WTC11 (cell line): ENCODE measurements around the gene MOV10. TPM values are rescaled to one million over a fixed set of nuclear protein-coding genes. Genes with fewer than 3 reads are reported as not detected.

Experiments
- ATAC-seq: fragments of 200-7000 bp; cut with Tn5 transposase; 2 replicates; pipeline ENCODE4 v1.10.0; 2021; ENCODE audit warnings: mild to moderate bottlenecking, moderate library complexity
- CTCF ChIA-PET: fragments of 300-600 bp; sonication (Branson Sonifier 250); formaldehyde crosslinking; loops from one replicate; lab custom pipeline; 2021; ENCODE audit warnings: antibody characterized with exemption; lab: Charles Lee
- POLR2A ChIA-PET: fragments of 350-600 bp; sonication (Branson Sonifier 250); formaldehyde crosslinking; loops from one replicate; lab custom pipeline; 2021; ENCODE audit warnings: antibody characterized with exemption; lab: Charles Lee
- DNase-seq: peaks from one replicate; pipeline ENCODE4 v3.0.0; 2021; ENCODE audit warnings: low spot score
- H3K27ac Mint-ChIP-seq: 2 replicates; pipeline ENCODE4 v1.8.0; 2021; ENCODE audit warnings: mixed read lengths
- H3K27me3 Mint-ChIP-seq: 2 replicates; pipeline ENCODE4 v1.8.0; 2021; ENCODE audit warnings: low read depth, mild to moderate bottlenecking, moderate library complexity, mixed read lengths
- H3K36me3 Mint-ChIP-seq: 2 replicates; pipeline ENCODE4 v1.8.0; 2021; ENCODE audit warnings: mixed read lengths
- H3K4me1 Mint-ChIP-seq: 2 replicates; pipeline ENCODE4 v1.8.0; 2022; ENCODE audit warnings: mixed read lengths
- H3K4me3 Mint-ChIP-seq: 2 replicates; pipeline ENCODE4 v1.8.0; 2021; ENCODE audit warnings: mild to moderate bottlenecking, moderate library complexity, mixed read lengths
- H3K9me3 Mint-ChIP-seq: 2 replicates; pipeline ENCODE4 v1.8.0; 2021; ENCODE audit warnings: mixed read lengths
- FOXJ3 ChIP-seq: sonication (generic); formaldehyde crosslinking; IDR thresholded peaks from 2 replicates; pipeline ENCODE4 v1.9.0; 2021; ENCODE audit warnings: missing genetic modification reagents, mild to moderate bottlenecking, borderline replicate concordance
- FOXP1 ChIP-seq: sonication (generic); formaldehyde crosslinking; IDR thresholded peaks from 2 replicates; pipeline ENCODE4 v1.8.0; 2022; ENCODE audit warnings: missing genetic modification reagents, mild to moderate bottlenecking, moderate library complexity, borderline replicate concordance
- GABPB1 ChIP-seq: sonication (generic); formaldehyde crosslinking; IDR thresholded peaks from 2 replicates; pipeline ENCODE4 v1.8.1; 2023; ENCODE audit warnings: mild to moderate bottlenecking, missing genetic modification reagents
- GRHL2 ChIP-seq: fragments of 250-450 bp; sonication (Bioruptor Pico); IDR thresholded peaks from 2 replicates; pipeline ENCODE4 v1.8.0; 2022; ENCODE audit warnings: mild to moderate bottlenecking, moderate library complexity; ENCODE audit not compliant: insufficient replicate concordance, severe bottlenecking
- HMGA2 ChIP-seq: fragments of 250-450 bp; sonication (Bioruptor Pico); IDR thresholded peaks from 2 replicates; pipeline ENCODE4 v1.4.0; 2021; ENCODE audit warnings: mild to moderate bottlenecking, moderate library complexity
- JUN ChIP-seq: sonication (generic); formaldehyde crosslinking; IDR thresholded peaks from 2 replicates; pipeline ENCODE4 v1.8.0; 2023; ENCODE audit warnings: mild to moderate bottlenecking, missing genetic modification reagents
- KAT7 ChIP-seq: sonication (generic); formaldehyde crosslinking; IDR thresholded peaks from 2 replicates; pipeline ENCODE4 v1.8.1; 2023; ENCODE audit warnings: missing genetic modification reagents, mild to moderate bottlenecking, borderline replicate concordance
- MYBL2 ChIP-seq: sonication (generic); formaldehyde crosslinking; IDR thresholded peaks from 2 replicates; pipeline ENCODE4 v1.8.1; 2023; ENCODE audit warnings: mild to moderate bottlenecking, moderate library complexity, missing genetic modification reagents
- OVOL2 ChIP-seq: fragments of 250-450 bp; sonication (Bioruptor Pico); IDR thresholded peaks from 2 replicates; pipeline ENCODE4 v1.9.0; 2021; ENCODE audit warnings: mild to moderate bottlenecking, borderline replicate concordance
- PRRX2 ChIP-seq: fragments of 250-450 bp; sonication (Bioruptor Pico); IDR thresholded peaks from 2 replicates; pipeline ENCODE4 v1.8.0; 2021; ENCODE audit warnings: mild to moderate bottlenecking
- ZNF138 ChIP-seq: sonication (generic); formaldehyde crosslinking; conservative IDR thresholded peaks from 2 replicates; pipeline ENCODE4 v1.8.1; 2022; ENCODE audit warnings: mild to moderate bottlenecking, moderate library complexity, missing genetic modification reagents
- ZNF263 ChIP-seq: sonication (generic); formaldehyde crosslinking; IDR thresholded peaks from 2 replicates; pipeline ENCODE4 v1.8.1; 2022; ENCODE audit warnings: low read depth, mild to moderate bottlenecking, moderate library complexity, missing genetic modification reagents
- ZNF416 ChIP-seq: fragments of 250-450 bp; sonication (Bioruptor Pico); IDR thresholded peaks from 2 replicates; pipeline ENCODE4 v1.9.0; 2021; ENCODE audit warnings: mild to moderate bottlenecking, inconsistent platforms
- total RNA-seq: library from RNA; stranded (reverse); gene quantifications from 3 replicates; pipeline ENCODE4 v1.2.3, GENCODE V29; 2021
- TF ChIP-seq, protein P1 (sequence below): sonication (generic); formaldehyde crosslinking; conservative IDR thresholded peaks from 2 replicates; pipeline ENCODE4 v1.8.1; 2023; ENCODE audit warnings: mild to moderate bottlenecking, low read depth, missing genetic modification reagents, moderate library complexity
- TF ChIP-seq, protein P2 (sequence below): sonication (generic); formaldehyde crosslinking; IDR thresholded peaks from 2 replicates; pipeline ENCODE4 v1.8.1; 2022; ENCODE audit warnings: mild to moderate bottlenecking, moderate library complexity, missing genetic modification reagents
- TF ChIP-seq, protein P3 (sequence below): sonication (generic); formaldehyde crosslinking; IDR thresholded peaks from 2 replicates; pipeline ENCODE4 v1.8.1; 2023; ENCODE audit warnings: mild to moderate bottlenecking, missing genetic modification reagents
- TF ChIP-seq, protein P4 (sequence below): sonication (generic); formaldehyde crosslinking; IDR thresholded peaks from 2 replicates; pipeline ENCODE4 v1.8.1; 2022; ENCODE audit warnings: low read depth, missing genetic modification reagents, borderline replicate concordance
- TF ChIP-seq, protein P5 (sequence below): sonication (generic); formaldehyde crosslinking; IDR thresholded peaks from 2 replicates; pipeline ENCODE4 v1.8.1; 2022; ENCODE audit warnings: low read depth, mild to moderate bottlenecking, moderate library complexity, missing genetic modification reagents, borderline replicate concordance
- TF ChIP-seq, protein P6 (sequence below): sonication (generic); formaldehyde crosslinking; IDR thresholded peaks from 2 replicates; pipeline ENCODE4 v1.8.0; 2022; ENCODE audit warnings: mild to moderate bottlenecking, missing genetic modification reagents
- TF ChIP-seq, protein P7 (sequence below): sonication (generic); formaldehyde crosslinking; IDR thresholded peaks from 2 replicates; pipeline ENCODE4 v1.8.0; 2022; ENCODE audit warnings: mild to moderate bottlenecking, missing genetic modification reagents

The MOV10 gene
- total RNA-seq, 1 experiment from 2014 or later, result 80.7 TPM

DNA sequence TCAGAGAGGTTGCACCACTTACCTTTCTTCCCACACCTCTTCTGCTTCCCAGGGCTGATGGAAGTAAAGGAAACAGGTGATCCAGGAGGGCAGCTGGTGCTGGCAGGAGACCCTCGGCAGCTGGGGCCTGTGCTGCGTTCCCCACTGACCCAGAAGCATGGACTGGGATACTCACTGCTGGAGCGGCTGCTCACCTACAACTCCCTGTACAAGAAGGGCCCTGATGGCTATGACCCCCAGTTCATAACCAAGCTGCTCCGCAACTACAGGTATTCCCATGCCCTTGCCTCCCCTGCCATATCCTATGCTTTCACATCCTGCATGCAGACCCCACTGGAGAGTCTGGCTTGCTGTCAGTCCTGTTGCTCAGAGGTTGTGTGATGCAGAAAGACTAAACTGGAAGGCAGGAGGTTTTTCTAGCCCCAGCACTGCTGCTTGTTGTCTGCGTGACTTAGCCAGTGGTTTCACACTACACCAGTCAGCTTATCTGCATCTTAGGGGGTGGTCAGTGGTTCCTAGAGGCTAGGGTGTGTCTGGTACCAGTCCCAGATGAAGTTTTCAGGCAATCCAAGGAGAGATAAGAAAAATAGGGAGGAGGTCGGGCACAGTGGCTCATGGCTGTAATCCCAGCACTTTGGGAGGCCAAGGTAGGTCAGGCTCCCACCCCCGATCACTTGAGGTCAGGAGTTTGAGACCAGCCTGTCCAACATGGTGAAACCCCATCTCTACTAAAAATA, 22.3 kb downstream of the MOV10 start (continued):
- TF ChIP-seq, protein P1, sequence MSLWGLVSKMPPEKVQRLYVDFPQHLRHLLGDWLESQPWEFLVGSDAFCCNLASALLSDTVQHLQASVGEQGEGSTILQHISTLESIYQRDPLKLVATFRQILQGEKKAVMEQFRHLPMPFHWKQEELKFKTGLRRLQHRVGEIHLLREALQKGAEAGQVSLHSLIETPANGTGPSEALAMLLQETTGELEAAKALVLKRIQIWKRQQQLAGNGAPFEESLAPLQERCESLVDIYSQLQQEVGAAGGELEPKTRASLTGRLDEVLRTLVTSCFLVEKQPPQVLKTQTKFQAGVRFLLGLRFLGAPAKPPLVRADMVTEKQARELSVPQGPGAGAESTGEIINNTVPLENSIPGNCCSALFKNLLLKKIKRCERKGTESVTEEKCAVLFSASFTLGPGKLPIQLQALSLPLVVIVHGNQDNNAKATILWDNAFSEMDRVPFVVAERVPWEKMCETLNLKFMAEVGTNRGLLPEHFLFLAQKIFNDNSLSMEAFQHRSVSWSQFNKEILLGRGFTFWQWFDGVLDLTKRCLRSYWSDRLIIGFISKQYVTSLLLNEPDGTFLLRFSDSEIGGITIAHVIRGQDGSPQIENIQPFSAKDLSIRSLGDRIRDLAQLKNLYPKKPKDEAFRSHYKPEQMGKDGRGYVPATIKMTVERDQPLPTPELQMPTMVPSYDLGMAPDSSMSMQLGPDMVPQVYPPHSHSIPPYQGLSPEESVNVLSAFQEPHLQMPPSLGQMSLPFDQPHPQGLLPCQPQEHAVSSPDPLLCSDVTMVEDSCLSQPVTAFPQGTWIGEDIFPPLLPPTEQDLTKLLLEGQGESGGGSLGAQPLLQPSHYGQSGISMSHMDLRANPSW (CRISPR knock-in tag), result no peak
- TF ChIP-seq, protein P2, sequence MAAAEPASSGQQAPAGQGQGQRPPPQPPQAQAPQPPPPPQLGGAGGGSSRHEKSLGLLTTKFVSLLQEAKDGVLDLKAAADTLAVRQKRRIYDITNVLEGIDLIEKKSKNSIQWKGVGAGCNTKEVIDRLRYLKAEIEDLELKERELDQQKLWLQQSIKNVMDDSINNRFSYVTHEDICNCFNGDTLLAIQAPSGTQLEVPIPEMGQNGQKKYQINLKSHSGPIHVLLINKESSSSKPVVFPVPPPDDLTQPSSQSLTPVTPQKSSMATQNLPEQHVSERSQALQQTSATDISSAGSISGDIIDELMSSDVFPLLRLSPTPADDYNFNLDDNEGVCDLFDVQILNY (CRISPR knock-in tag), result no peak
- TF ChIP-seq HMGA2 (CRISPR knock-in tag) (no peak), GRHL2 (no peak), PRRX2 (CRISPR knock-in tag) (no peak), FOXJ3 (CRISPR knock-in tag) (no peak), ZNF138 (CRISPR knock-in tag) (no peak), ZNF263 (no peak), FOXP1 (CRISPR knock-in tag) (no peak), ZNF416 (CRISPR knock-in tag) (no peak), JUN (CRISPR knock-in tag) (no peak)

DNA sequence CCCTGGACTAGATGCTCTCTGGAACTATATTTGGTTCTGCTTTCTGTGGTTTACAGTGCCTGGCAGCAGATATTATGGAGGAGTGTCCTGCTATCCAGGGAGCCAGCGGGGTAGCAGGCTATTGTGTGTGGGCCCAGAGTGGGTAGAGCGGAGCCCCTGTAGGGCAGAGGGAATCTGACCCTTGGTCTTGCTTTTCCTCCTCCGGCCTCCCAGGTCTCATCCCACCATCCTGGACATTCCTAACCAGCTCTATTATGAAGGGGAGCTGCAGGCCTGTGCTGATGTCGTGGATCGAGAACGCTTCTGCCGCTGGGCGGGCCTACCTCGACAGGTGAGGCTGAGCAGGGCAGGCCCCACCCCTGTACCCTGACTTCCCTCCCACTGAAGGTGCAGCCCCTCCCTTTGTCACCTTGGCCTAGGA, 23.3 kb downstream of the MOV10 start:
- ChIA-PET POLR2A (interaction anchor here (1.0 kb wide), 1 partner anchor 302 kb away, joined by 3 read pairs; the partner anchor contains the start of gene CTTNBP2NL), CTCF (interaction anchor here (0.6 to 2.7 kb wide), 5 partner anchors 9 to 307 kb away, joined by 3 to 16 read pairs (median 4); partner anchors contain the start of gene MOV10)
- Mint-ChIP-seq H3K4me1 (peaks cover 52% of the 10 kb centered on the region), H3K9me3 (no peaks in the 10 kb centered on the region), H3K36me3 (peaks cover 59% of the 10 kb centered on the region), H3K4me3 (no peak overlapping the region), H3K27me3 (peaks cover 22% of the 10 kb centered on the region), H3K27ac (no peak overlapping the region)
- ATAC-seq (peak; percentile 6), DNase-seq (no peak)
- no peak for TF ChIP-seq OVOL2
- no peak for TF ChIP-seq GABPB1 (CRISPR knock-in tag)
- TF ChIP-seq, protein P3, sequence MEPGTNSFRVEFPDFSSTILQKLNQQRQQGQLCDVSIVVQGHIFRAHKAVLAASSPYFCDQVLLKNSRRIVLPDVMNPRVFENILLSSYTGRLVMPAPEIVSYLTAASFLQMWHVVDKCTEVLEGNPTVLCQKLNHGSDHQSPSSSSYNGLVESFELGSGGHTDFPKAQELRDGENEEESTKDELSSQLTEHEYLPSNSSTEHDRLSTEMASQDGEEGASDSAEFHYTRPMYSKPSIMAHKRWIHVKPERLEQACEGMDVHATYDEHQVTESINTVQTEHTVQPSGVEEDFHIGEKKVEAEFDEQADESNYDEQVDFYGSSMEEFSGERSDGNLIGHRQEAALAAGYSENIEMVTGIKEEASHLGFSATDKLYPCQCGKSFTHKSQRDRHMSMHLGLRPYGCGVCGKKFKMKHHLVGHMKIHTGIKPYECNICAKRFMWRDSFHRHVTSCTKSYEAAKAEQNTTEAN (CRISPR knock-in tag), result no peak
- no peak for TF ChIP-seq HMGA2 (CRISPR knock-in tag)
- TF ChIP-seq, protein P4, sequence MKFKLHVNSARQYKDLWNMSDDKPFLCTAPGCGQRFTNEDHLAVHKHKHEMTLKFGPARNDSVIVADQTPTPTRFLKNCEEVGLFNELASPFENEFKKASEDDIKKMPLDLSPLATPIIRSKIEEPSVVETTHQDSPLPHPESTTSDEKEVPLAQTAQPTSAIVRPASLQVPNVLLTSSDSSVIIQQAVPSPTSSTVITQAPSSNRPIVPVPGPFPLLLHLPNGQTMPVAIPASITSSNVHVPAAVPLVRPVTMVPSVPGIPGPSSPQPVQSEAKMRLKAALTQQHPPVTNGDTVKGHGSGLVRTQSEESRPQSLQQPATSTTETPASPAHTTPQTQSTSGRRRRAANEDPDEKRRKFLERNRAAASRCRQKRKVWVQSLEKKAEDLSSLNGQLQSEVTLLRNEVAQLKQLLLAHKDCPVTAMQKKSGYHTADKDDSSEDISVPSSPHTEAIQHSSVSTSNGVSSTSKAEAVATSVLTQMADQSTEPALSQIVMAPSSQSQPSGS (CRISPR knock-in tag), result no peak
- TF ChIP-seq, protein P5, sequence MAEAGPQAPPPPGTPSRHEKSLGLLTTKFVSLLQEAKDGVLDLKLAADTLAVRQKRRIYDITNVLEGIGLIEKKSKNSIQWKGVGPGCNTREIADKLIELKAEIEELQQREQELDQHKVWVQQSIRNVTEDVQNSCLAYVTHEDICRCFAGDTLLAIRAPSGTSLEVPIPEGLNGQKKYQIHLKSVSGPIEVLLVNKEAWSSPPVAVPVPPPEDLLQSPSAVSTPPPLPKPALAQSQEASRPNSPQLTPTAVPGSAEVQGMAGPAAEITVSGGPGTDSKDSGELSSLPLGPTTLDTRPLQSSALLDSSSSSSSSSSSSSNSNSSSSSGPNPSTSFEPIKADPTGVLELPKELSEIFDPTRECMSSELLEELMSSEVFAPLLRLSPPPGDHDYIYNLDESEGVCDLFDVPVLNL (CRISPR knock-in tag), result no peak
- TF ChIP-seq, protein P6, sequence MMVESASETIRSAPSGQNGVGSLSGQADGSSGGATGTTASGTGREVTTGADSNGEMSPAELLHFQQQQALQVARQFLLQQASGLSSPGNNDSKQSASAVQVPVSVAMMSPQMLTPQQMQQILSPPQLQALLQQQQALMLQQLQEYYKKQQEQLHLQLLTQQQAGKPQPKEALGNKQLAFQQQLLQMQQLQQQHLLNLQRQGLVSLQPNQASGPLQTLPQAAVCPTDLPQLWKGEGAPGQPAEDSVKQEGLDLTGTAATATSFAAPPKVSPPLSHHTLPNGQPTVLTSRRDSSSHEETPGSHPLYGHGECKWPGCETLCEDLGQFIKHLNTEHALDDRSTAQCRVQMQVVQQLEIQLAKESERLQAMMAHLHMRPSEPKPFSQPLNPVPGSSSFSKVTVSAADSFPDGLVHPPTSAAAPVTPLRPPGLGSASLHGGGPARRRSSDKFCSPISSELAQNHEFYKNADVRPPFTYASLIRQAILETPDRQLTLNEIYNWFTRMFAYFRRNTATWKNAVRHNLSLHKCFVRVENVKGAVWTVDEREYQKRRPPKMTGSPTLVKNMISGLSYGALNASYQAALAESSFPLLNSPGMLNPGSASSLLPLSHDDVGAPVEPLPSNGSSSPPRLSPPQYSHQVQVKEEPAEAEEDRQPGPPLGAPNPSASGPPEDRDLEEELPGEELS (CRISPR knock-in tag), result no peak
- TF ChIP-seq MYBL2 (CRISPR knock-in tag), result no peak
- TF ChIP-seq, protein P1 (CRISPR knock-in tag), result no peak
- TF ChIP-seq KAT7 (CRISPR knock-in tag), result no peak
- TF ChIP-seq, protein P7, sequence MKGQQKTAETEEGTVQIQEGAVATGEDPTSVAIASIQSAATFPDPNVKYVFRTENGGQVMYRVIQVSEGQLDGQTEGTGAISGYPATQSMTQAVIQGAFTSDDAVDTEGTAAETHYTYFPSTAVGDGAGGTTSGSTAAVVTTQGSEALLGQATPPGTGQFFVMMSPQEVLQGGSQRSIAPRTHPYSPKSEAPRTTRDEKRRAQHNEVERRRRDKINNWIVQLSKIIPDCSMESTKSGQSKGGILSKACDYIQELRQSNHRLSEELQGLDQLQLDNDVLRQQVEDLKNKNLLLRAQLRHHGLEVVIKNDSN (CRISPR knock-in tag), result no peak
- TF ChIP-seq FOXP1 (CRISPR knock-in tag), result no peak
